ENCODE data around the gene MUC6.

The MUC6 gene

DNA sequence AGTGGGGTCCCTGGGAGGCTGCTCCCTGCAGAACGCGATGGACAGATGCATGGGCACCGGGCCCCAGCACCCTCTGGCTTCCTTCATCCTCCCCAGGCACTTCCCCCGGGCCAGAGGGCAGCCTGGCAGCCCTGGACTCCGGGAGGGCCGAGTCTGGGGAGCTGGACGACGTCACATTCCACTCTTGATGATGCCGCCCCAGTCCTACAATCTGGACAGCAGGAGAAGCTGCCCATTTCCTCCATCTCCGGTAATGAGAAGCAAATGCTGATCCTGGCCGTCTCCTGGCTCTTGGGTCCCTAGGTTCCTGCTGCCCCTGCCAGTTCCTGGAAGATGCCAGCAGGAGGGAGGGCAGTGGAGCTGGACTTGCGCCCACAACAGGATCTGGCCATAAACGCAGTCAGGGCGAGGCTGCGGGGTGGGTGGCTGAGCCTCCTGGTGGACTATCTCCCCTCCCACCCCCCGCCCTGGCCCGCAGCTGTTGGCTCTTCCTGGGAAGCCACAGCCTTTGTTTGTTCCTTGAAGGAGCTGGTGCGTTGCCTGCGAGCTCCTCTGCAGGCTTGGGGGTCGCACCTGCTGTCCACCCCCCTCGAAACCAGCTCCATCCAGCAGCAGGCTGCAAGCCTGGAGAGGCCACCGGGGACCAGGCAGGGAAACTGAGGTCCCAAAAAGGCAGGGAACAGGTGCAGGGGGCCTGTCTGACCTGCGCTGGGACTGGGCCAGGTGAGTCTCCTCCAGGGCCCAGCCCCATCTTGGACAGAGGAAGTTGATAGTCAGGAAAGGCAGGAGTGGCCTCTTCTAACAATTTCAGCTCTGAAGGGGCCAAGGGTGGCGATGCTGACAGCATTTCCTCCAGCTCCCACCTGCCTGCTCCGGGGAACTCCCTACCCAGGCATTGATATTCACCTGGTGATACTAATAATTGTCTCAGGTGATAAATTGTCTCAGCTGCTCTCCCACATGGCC, 17.9 kb upstream of the MUC6 start:
- in situ Hi-C loops (cut with MboI; ENCODE audit: low sequenced_read_pairs, unreplicated experiment) = loop anchor here (10.0 kb wide), 1 partner anchor 210 kb away; the partner anchor contains the start of genes POLR2L and TSPAN4
- TF ChIP-seq, protein P1, sequence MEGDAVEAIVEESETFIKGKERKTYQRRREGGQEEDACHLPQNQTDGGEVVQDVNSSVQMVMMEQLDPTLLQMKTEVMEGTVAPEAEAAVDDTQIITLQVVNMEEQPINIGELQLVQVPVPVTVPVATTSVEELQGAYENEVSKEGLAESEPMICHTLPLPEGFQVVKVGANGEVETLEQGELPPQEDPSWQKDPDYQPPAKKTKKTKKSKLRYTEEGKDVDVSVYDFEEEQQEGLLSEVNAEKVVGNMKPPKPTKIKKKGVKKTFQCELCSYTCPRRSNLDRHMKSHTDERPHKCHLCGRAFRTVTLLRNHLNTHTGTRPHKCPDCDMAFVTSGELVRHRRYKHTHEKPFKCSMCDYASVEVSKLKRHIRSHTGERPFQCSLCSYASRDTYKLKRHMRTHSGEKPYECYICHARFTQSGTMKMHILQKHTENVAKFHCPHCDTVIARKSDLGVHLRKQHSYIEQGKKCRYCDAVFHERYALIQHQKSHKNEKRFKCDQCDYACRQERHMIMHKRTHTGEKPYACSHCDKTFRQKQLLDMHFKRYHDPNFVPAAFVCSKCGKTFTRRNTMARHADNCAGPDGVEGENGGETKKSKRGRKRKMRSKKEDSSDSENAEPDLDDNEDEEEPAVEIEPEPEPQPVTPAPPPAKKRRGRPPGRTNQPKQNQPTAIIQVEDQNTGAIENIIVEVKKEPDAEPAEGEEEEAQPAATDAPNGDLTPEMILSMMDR (IDR thresholded peaks at IDR 0.05; ENCODE audit: borderline replicate concordance, control extremely low read depth, extremely low read depth, insufficient read depth, missing control alignments) = no peak
- no peak for DNase-seq (ENCODE audit: low spot score)

DNA sequence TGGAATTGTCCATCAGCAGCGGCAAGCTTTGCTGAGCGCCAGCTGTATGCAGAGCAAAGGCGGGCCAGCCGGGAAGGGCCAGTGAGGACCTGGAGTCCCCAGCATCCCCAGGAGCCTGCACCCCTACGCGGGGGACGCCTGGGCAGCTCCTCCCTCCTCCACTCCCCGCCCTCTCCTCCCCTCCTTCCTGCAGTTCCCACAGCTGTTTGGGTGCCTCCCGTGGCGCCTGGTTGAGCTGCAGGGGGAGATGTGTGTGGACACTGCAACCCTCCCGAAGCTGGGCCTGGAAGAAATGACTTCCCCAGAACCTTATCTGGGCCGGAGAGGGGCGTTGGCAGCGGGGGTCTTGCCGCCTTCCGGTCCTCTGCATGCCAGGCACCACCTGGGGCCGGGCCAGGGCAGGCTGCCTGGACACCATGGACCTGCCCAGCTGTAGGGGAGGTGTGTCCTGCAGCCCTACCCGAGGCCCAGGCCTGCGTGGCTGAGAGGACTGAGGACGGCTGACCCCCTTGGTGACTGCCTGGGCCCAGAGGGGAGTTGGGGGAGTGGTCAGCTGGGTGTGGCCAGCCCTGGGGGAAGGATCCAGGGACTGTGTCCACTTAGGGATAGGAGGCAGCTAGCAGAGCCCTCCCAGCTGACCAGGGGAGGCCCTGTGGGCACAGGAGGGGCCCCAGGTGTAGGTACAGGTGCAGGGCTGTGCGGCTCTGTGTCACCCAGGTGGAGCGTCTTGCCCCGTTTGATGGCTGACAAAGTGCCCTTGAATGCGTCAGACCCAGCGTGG, 16.8 kb upstream of the MUC6 start:
- in situ Hi-C loops (cut with MboI; ENCODE audit: low sequenced_read_pairs, unreplicated experiment) = loop anchor here (10.0 kb wide), 1 partner anchor 209 kb away; the partner anchor contains the start of genes POLR2L and TSPAN4
- TF ChIP-seq, protein P1 (IDR thresholded peaks at IDR 0.05; ENCODE audit: borderline replicate concordance, control extremely low read depth, extremely low read depth, insufficient read depth, missing control alignments) = no peak
- DNase-seq (ENCODE audit: low spot score) = no peak

DNA sequence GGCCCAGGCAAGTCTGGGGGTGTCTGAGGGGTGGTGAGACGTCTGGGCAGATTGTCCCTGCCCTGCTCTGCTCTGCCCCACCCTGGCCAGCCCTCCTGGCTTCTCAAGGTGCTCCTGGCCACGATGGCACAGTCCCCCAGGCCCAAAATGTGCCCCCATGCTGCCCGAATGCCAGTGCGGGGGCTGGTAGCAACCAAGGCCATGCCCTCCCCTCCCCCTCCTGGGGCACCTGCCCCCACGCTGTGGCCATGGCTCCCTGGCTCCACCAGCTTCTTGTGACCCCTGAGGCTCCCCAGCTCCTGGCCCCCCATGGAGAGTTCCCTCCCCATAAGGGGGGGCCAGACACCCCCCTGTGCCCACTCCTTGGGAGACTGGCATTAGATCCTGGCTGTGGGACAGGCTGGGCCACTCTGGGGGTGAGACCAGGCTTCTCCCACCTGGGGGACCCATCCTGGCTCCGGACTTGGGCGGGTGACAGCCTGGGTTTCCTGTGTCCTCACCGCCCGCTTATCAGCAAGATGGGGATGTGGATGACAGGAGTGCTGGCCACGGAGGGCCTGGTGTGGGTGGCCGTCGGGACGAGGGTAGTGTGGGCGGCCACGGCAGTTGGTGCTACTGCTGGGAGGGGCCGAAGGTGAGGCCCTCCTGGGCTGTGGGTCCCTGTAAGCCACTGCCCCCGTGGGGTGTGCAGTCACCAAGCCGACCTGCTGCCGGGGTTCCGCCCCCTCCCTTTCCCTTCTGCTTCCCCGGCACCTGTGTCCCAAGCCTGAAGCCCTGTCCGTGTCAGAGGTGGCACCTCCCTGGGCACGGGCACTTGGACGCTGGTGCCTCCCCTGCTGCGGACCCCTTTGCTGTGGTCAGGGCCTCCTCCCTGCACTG, 15.9 kb upstream of the MUC6 start:
- in situ Hi-C loops (cut with MboI; ENCODE audit: low sequenced_read_pairs, unreplicated experiment) = loop anchor here (10.0 kb wide), 1 partner anchor 208 kb away; the partner anchor contains the start of genes POLR2L and TSPAN4
- TF ChIP-seq, protein P1 (IDR thresholded peaks at IDR 0.05; ENCODE audit: borderline replicate concordance, control extremely low read depth, extremely low read depth, insufficient read depth, missing control alignments) = no peak
- no peak for DNase-seq (ENCODE audit: low spot score)

DNA sequence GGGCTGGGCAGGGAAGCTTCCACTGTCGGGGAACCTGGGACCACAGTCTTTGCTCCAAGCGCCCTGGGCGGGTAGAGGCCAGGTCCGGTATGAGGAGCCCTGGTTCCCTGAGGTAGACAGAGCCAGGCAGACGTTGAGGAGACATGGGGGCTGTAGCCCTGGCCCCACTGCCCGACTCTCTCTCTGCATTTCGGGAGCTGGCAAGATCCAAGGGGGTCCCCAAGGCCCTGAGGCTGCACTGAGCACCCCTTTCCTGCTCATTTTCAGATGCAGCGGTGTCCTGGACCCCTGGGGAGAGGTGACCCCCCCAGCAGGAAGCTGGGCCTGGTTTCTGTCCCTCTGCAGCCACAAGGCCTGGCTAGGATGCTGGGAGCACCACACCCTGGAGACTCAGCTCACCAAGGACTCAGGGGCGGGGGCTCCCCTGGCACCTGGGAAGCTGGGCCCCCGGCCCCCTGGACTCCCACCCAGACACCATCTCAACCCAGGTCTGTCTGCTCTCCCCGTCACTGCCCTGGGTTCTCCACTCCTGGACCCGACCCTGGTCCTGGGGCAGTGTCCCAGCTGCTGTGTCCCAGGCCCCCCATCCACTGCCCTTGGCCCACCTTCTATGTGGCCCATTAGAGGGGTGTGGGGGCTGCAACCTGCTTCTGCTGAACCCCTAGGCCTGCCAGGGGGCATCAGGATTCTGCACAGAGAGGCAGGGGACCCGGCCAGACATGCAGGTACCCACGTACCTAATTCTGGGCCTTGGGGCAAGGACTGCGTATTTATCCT, 15.0 kb upstream of the MUC6 start:
- TF ChIP-seq, protein P1 (IDR thresholded peaks at IDR 0.05; ENCODE audit: borderline replicate concordance, control extremely low read depth, extremely low read depth, insufficient read depth, missing control alignments) = no peak
- DNase-seq (ENCODE audit: low spot score) = no peak
- in situ Hi-C loops (cut with MboI; ENCODE audit: low sequenced_read_pairs, unreplicated experiment) = loop anchor here (10.0 kb wide), 1 partner anchor 207 kb away; the partner anchor contains the start of genes POLR2L and TSPAN4

DNA sequence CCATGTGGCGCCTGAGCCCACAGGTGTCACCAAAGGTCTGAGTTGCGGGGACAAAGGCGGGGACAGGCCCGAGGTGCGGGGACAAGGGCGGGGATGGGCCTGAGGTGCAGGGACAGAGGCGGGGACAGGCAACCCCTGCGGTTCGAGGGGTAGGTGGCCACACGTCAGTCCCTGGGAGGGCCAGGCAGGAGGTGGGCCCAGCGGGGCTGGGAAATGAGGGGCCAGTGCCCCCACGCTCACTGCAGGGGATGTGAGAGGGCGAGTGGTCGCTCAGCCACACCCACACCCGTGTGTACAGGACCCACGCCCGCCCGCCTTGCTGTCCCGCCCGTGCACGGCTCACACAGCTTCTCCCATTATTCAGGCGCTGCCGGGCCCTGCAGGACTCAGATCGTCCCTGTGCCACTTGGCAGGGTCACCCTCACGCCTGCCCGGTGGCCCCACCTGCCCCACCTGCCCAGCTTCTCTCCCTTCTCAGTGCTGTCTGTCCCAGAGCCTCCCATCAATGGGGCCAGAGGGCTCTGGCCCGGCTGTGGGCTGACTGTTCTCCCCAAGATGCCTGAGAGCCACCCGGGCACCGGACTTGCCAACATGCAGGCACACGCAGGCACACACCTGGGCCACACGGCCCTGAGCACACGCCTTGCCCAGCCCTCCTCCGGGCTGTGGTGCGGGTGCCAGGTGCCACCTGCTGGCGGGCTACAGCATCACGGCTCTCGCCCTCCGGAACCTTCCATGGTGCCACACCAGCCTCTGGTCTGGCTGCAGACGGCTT, 14.2 kb upstream of the MUC6 start:
- peak; percentile 96 for DNase-seq (ENCODE audit: low spot score)
- in situ Hi-C loops (cut with MboI; ENCODE audit: low sequenced_read_pairs, unreplicated experiment) = loop anchor here (10.0 kb wide), 1 partner anchor 206 kb away; the partner anchor contains the start of genes POLR2L and TSPAN4
- TF ChIP-seq, protein P1 (IDR thresholded peaks at IDR 0.05; ENCODE audit: borderline replicate concordance, control extremely low read depth, extremely low read depth, insufficient read depth, missing control alignments) = peak; percentile 97
